Activated CD8-positive, alpha-beta memory T cell treated with anti-CD3 and anti-CD28 coated beads, Interleukin-2, amount 50 U/mL, for 24 hours (primary cell): Measurements from ENCODE around the gene ID4.

ENCODE experiments used
- DNase-seq: peaks from one replicate; pipeline ENCODE4 v3.0.0-alpha.2; 2020; ENCODE audit errors: extremely low read depth

ID4 gene

DNA sequence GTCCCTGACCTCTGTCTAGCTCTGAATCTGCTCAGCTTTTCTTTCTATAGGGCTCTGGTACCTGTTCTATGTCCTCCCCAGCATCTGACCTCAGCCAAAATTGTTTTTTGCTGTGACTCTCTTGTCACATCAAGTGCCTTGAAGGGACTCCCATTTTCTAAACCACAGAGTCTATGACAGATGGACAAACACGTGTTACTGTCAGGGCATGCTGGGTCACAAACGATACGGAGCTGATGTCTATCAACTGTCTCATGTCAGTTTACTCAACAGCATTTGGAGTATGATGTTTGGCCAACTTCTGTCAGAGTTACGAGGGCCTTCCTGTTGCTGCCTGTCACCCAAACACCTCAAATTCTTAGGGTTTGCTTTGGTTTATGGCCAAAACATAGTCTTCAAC, 20.5 kb downstream of the ID4 start:
- DNase-seq: no peak

DNA sequence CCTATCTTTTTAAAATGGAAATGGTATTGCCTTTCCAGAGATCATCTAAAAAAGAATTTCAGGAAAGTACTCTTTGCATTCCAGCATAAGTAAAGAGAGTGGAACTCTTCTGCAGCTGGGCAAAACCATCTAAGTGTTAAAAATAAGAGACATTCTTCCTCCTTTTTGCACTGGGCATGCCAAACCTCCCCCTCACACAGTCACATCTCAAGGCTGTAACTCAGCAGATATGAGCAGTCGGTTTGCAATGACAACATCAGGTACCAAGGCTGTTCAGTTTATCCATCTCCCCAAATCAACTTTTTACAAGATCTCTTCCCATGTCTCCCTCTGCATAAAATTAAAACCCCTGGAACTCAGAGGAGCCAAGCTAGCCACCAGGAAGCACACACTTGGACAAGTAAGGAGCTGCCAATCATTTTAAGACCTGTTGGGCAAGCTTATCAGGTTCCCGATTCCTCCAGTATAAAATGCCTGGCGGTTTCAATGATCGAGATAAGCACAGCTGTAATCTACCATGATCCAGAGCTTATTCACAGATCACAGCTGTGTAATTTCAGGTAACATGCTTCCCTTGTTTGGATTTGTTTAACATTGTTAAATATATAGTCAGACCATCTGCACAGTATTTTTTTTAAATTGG, 23.2 kb downstream of the ID4 start:
- no peak for DNase-seq

DNA sequence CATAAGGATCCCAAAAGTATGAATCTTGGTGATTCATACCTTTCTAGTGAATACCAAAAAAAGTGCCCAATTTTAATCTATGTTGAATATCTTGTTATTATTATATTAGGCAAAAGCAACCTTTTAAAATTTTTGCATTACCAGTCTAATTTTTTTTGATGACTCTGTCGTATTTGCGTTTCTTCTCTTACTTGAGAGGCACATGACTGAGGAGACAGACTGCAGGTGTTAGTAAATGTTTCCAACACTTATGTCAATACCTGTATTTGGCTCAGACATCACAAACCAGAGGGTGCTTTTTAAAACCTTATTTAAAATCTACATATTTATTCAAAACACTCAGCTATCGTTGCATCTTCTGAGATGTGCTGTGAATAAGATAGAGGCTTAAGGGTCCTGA, 27.1 kb downstream of the ID4 start:
- no peak for DNase-seq

DNA sequence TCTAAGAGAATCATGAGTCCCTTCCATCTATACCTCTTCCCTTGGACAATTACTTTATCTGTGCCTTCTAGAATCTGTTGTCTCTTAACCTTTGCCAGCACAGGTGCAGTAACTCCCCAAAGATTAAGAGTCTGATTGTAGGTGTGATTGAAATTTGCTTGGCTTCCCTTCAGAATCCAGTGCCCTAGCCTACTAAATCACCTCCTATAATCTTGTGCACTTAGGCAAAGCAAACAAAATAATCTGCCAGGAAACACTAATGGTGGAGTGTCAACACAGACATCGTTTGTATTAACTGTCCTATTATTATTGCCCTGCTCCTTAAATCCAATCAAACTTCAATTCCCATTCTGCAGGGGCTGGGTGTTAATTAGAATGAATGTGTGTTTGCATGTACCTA, 28.0 kb downstream of the ID4 start:
- DNase-seq: no peak

DNA sequence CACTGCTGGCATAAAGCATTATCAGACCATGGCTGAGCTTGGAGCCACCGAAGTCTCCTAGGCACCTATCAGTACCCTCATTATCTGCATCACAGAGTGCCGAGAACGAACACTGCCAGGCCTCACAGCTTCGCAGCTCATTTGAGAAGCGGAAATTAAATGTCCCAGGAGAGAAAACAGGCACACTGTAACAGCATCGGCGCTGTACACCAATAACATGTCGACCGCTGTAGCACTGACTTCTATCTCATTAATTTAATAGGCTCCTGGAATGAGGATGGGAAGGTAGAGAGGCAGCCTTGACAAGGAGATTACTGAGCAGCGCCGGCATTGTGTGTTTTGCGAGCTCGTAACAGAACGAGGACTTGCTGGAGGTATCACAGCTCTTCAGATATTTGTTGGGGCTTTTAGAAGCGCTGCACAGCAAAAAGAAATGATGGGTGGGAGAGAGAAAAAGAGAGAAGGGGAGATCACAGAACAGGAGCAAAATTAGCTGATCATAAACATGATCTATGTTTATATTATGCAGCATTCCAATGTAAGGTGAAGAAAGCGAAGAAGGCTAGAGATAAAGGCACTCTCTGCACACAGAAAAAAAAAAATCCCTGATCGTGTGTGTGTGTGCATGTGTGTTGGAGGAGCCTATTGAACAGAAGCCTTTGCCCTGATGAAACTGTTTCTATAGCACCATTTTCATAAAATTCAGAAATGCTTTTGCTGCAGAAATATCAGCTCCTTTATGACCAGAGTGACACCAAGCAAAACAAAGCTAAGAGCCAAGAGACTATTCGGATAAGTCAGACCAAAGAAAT, 29.2 kb downstream of the ID4 start:
- no peak for DNase-seq

DNA sequence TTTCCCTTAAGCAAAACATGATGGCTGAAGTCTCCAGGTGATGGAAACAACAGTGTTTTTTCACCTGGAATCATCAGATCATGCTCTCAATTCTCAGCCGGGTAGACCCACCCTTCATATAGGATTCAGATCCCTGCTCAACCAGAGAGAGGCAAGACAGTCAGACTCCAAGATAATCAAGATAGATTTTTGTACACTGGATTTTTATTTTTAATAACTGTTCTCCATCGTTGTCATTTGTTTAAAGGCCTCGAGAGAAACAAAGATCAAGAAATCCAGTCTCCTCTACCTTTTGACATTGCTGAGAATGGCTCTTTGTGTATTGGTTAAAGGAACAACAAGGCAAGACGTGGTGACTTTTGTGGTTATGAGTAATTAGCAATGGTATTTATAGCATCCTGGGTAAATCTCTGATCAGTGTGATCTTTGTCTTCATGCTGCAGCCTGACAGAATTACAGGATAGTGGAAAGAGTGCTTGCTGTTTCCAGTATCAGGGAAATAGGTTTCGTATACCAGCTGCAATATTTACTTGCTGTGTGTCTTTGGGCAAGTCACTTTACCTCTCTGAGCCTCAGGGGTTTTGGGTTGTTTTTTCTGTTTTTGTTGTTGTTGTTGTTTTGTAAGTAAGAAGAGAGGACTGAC, 29.9 kb downstream of the ID4 start:
- no peak for DNase-seq

DNA sequence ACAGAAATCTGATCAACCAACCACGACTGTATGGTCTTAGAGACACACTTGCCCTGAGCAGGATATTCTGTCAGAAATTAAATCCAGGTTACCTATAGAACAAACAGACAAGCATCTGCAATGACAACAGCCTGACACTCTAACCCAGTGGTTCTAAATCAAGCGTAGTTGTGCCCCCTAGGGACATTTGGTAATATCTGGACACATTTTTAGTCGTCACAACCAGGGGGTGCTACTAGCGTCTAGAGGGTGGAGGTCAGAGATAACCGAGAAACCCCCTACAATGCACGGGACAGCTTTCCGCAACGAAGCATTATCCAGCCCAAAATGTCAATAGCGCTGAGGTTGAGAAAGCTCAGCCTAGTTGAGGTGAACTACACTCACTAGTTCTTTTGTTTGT, 32.3 kb downstream of the ID4 start:
- DNase-seq: no peak

DNA sequence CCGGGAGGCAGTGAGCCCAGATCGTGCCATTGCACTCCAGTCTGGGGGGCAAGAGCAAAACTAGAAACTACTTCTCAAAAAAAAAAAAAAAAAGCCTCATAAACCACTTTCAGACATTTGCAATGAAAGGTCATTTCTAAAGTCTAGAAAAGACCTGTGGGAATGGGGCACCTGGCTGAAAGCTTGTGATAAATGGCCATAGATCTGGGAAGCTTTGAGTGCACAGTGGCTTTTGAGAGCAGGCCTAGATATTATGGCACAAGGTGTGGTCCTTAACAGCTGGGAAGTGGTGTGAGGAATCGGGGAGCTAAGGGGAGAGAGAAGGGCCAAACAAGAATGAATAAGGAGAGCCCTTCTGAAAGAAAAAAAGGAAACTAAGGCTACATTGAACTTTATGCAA, 33.2 kb downstream of the ID4 start:
- DNase-seq: no peak

DNA sequence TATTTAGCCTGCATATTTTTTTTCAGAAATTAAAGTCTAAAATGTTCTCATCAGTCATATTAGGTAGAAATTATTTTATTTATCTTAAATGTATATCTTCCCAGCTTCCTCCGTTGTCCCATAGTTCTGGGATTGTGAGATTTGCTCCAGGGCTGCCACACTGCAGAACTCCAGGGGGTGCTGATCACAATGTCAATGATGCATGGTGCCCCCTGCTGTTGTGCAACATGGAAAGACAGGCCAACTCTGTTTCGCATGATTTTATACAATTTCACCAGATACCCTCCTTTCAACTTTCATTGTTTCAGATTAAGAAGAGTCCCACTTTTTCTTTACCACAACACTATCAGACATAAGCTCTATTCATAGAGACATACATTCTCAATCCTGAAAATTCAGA, 35.9 kb downstream of the ID4 start:
- DNase-seq: no peak

DNA sequence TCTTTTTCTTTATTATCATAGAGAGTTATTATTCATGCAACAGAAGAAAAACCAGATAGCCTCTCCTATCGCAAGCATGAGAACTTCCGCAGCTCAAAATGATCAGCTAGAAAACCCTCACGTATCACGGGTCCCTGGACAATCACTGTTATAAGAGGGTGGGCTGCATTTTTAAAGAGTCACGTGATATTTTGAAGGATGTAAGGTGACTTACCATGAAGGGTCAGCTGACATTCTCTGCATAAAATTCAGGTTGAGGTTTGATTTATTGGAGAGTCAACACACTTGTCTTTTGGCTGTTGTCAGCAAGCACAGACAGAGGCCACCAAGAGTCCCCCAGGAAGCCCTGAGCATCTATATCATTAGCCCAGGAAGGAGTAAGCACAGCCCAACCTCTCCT, 39.5 kb downstream of the ID4 start:
- no peak for DNase-seq

DNA sequence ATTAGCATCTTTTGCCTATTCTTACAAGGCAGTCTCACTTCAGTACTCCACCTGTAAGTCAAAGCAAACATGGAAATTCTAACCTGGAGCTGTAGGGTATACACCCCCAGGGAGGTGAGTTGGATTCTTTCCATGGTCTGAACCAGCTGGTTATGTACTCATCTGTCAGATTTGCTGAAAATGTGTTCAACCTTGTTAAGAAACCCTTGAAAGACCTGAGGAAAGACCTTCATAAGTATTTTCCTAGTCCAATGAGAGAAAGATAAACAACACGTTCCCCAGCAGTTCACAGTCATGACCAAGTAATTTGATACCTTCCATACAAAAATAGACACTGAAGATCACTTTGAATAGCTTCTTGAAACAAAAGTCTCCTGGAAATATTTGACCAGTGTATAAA, 42.5 kb downstream of the ID4 start:
- DNase-seq: no peak

DNA sequence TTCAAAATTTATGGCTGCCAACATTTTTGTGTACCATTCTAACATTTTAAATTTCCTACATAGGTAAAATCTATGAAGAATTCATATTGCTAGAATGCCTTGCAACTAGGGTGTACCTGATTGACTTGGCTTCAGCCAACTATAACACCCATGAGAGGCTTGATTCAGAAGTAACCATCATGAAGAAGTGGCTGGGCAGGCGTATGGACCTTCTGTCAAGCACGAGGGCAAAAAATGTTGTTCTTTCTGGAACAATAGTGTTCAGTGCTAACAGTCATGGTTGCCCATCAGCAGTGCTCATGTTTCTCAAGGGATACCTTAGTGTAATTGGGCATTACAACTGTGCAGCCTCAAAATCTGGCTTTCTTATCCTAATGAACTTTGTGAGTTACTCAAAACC, 42.9 kb downstream of the ID4 start:
- no peak for DNase-seq

DNA sequence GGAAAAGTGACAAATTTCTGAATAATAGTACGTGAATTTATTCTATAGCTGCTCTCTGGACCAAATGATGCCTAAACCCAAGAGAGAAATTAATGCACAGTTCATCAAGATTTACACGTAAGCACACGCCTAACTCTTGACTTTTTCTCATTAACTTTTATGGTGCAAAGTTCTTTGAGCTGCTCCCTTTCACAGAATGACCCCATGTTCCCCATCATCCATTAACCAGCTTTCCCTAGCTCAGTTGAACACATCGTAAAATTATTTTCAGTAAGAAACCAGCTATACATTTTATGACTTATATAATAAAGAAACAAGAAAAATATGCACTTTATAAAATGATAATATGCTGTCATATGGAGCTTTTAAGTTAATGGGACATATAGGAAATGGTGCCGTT, 54.3 kb downstream of the ID4 start:
- DNase-seq: no peak
